SU-DHL-6 (cell line): Measurements from ENCODE around the gene CPLX3.
A peak's percentile ranks its signal among the peaks of the same experiment; 100 is the strongest.

Experiments
- H2AFZ ChIP-seq: fragments of 200-600 bp; sonication (generic); 2 replicates; pipeline ENCODE4 v1.6.1; 2014; ENCODE audit warnings: low read depth, mild to moderate bottlenecking, moderate library complexity, mixed read lengths, antibody characterized with exemption, low read length; ENCODE audit not compliant: severe bottlenecking
- H3F3A ChIP-seq: fragments of 200-600 bp; shearing (Covaris generic); 2 replicates; pipeline ENCODE4 v1.6.0; 2016; ENCODE audit warnings: antibody characterized with exemption, mild to moderate bottlenecking; ENCODE audit not compliant: insufficient read depth
- H3K27ac ChIP-seq: fragments of 200-600 bp; sonication (generic); 2 replicates; pipeline ENCODE4 v1.5.1; 2016; ENCODE audit warnings: low read depth, mild to moderate bottlenecking, low read length, moderate library complexity, mixed read lengths
- H3K27me3 ChIP-seq: fragments of 200-600 bp; sonication (generic), shearing (Covaris generic); 2 replicates; pipeline ENCODE4 v1.6.0; 2014; ENCODE audit warnings: mild to moderate bottlenecking, low read length
- H3K36me3 ChIP-seq: fragments of 200-600 bp; sonication (generic); 2 replicates; pipeline ENCODE4 v1.6.1; 2014; ENCODE audit warnings: mild to moderate bottlenecking, low read length, mixed read lengths
- H3K4me2 ChIP-seq: fragments of 300-600, 200-600 bp; shearing (Covaris generic), sonication (generic); 2 replicates; pipeline ENCODE4 v1.6.0; 2014; ENCODE audit warnings: low read length, low read depth, mild to moderate bottlenecking; ENCODE audit not compliant: poor library complexity, severe bottlenecking
- H3K4me3 ChIP-seq: fragments of 200-600 bp; sonication (generic); 2 replicates; pipeline ENCODE4 v1.5.1; 2014; ENCODE audit warnings: antibody characterized with exemption, low read length, mild to moderate bottlenecking, mixed read lengths; ENCODE audit not compliant: insufficient read depth, poor library complexity, severe bottlenecking
- H3K79me2 ChIP-seq: fragments of 200-600 bp; sonication (generic); 2 replicates; pipeline ENCODE4 v1.6.1; 2014; ENCODE audit warnings: mild to moderate bottlenecking, low read length, moderate library complexity; ENCODE audit not compliant: insufficient read depth
- H3K9ac ChIP-seq: fragments of 200-600 bp; sonication (generic); 2 replicates; pipeline ENCODE4 v1.7.0; 2014; ENCODE audit warnings: mild to moderate bottlenecking, low read length
- H3K9me2 ChIP-seq: fragments of 200-600 bp; sonication (generic); replicated peaks from 2 replicates; pipeline ENCODE4 v1.6.1; 2014; ENCODE audit warnings: low read length; ENCODE audit not compliant: insufficient read depth
- H3K9me3 ChIP-seq: fragments of 200-600 bp; sonication (generic); 2 replicates; pipeline ENCODE4 v1.6.1; 2014; ENCODE audit warnings: low read length, mixed read lengths; ENCODE audit not compliant: insufficient read depth
- H4K20me1 ChIP-seq: fragments of 200-600 bp; sonication (generic); 2 replicates; pipeline ENCODE4 v1.6.1; 2014; ENCODE audit warnings: low read depth, mild to moderate bottlenecking, antibody characterized with exemption, low read length, moderate library complexity, mixed read lengths
- CTCF ChIP-seq: fragments of 200-600 bp; sonication (generic); IDR thresholded peaks from one replicate; pipeline ENCODE4 v1.5.1; 2017; ENCODE audit warnings: antibody characterized with exemption, mild to moderate bottlenecking, low read length, moderate library complexity; ENCODE audit not compliant: insufficient read depth, poor library complexity, severe bottlenecking
- EZH2phosphoT487 ChIP-seq: fragments of 200-600 bp; sonication (generic), shearing (Covaris generic); conservative IDR thresholded peaks from 2 replicates; pipeline ENCODE4 v1.6.1; 2018; ENCODE audit warnings: mild to moderate bottlenecking, antibody characterized with exemption, low read length, moderate library complexity, mixed read lengths

Gene CPLX3

GRCh38 chr15:74833376-74834107 lies 7.1 kb downstream of the CPLX3 start:
- Histone ChIP-seq H3K4me3 (no peak overlapping the region), H3K9ac (no peak overlapping the region)

DNA sequence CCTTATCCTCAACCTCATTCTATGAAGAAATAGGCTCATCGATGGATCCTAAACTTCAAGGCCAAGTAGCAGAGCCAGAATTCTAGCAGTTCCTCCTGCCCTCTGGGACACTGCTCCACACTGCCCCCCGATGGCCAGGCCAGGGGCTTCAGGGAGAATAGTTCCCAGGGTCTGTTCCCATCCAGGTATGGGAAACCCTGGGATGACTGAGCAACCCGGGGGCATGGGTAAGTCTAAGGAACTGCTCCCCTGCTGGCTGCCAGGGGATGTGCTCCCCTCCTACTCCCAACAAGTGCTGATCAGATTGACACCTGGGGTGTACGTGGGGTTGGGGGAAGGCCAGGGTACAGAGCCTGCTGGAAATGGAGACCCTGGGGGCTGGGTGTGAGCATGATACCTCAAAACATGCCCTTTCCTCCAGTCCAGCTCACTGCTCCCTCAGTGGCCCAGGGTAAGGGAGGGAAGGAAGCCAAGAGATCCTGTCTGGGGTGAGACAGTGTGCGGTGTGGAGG lies 8.9 kb downstream of the CPLX3 start:
- TF ChIP-seq CTCF (peak; percentile 92), EZH2phosphoT487 (no peak)
- no peaks in the 10 kb centered on the region for H3K36me3 ChIP-seq
- H3K9me2 ChIP-seq, result no peaks in the 10 kb centered on the region

More at GRCh38 chr15:74833376-74834107, 7.1 kb downstream of the CPLX3 start:
- H3K9me3 ChIP-seq, result no peaks in the 10 kb centered on the region
- no peak overlapping the region for H3K4me2 ChIP-seq
- no peak overlapping the region for H3K27ac ChIP-seq
- no peak for TF ChIP-seq CTCF
- TF ChIP-seq EZH2phosphoT487, result no peak
- H3K36me3 ChIP-seq, result no peaks in the 10 kb centered on the region
- H4K20me1 ChIP-seq, result no peaks in the 10 kb centered on the region
- H3F3A ChIP-seq, result no peaks in the 10 kb centered on the region
- H3K9me2 ChIP-seq, result no peaks in the 10 kb centered on the region
- no peaks in the 10 kb centered on the region for H3K27me3 ChIP-seq
- no peaks in the 10 kb centered on the region for H3K79me2 ChIP-seq
- H2AFZ ChIP-seq, result no peak overlapping the region

GRCh38 chr15:74836846-74837245 lies 10.4 kb downstream of the CPLX3 start:
- no peak overlapping the region for H3K9ac ChIP-seq
- H3K27ac ChIP-seq, result no peak overlapping the region
- no peaks in the 10 kb centered on the region for H4K20me1 ChIP-seq
- no peaks in the 10 kb centered on the region for H3K27me3 ChIP-seq
- H3K79me2 ChIP-seq, result no peaks in the 10 kb centered on the region
- no peaks in the 10 kb centered on the region for H3K36me3 ChIP-seq
- no peaks in the 10 kb centered on the region for H3F3A ChIP-seq
- no peak overlapping the region for H3K4me3 ChIP-seq
- no peaks in the 10 kb centered on the region for H3K9me2 ChIP-seq
- no peak overlapping the region for H2AFZ ChIP-seq
- no peak overlapping the region for H3K4me2 ChIP-seq
- no peak for TF ChIP-seq EZH2phosphoT487
- TF ChIP-seq CTCF, result no peak
- H3K9me3 ChIP-seq, result no peaks in the 10 kb centered on the region

More for the DNA sequence above, 8.9 kb downstream of the CPLX3 start:
- Histone ChIP-seq H3K4me3 (no peak overlapping the region), H3K9me3 (no peaks in the 10 kb centered on the region), H2AFZ (no peak overlapping the region), H3K9ac (no peak overlapping the region), H3K4me2 (no peak overlapping the region), H3K27ac (no peak overlapping the region), H3F3A (no peaks in the 10 kb centered on the region), H3K79me2 (no peaks in the 10 kb centered on the region), H4K20me1 (no peaks in the 10 kb centered on the region), H3K27me3 (no peaks in the 10 kb centered on the region)
